B cell (primary cell): ENCODE data around the gene PARD3.

ENCODE experiments used
- EZH2 ChIP-seq: IDR thresholded peaks from 2 replicates; pipeline ENCODE4 v1.6.1; 2012; ENCODE audit warnings: borderline replicate concordance, low read depth, mild to moderate bottlenecking, moderate library complexity, low read length; ENCODE audit not compliant: insufficient read depth, poor library complexity, severe bottlenecking
- TF ChIP-seq, protein P1 (sequence below): fragments of 200-600 bp; IDR thresholded peaks from one replicate; pipeline ENCODE4 v1.8.0; 2022; ENCODE audit warnings: antibody characterized with exemption, mild to moderate bottlenecking

- TF ChIP-seq, protein P1, sequence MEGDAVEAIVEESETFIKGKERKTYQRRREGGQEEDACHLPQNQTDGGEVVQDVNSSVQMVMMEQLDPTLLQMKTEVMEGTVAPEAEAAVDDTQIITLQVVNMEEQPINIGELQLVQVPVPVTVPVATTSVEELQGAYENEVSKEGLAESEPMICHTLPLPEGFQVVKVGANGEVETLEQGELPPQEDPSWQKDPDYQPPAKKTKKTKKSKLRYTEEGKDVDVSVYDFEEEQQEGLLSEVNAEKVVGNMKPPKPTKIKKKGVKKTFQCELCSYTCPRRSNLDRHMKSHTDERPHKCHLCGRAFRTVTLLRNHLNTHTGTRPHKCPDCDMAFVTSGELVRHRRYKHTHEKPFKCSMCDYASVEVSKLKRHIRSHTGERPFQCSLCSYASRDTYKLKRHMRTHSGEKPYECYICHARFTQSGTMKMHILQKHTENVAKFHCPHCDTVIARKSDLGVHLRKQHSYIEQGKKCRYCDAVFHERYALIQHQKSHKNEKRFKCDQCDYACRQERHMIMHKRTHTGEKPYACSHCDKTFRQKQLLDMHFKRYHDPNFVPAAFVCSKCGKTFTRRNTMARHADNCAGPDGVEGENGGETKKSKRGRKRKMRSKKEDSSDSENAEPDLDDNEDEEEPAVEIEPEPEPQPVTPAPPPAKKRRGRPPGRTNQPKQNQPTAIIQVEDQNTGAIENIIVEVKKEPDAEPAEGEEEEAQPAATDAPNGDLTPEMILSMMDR: no peak
- TF ChIP-seq EZH2: no peak
These were observed 207.2 kb downstream of the PARD3 start for GRCh38 chr10:34607894-34608293.
